Ammon's horn (tissue), 1 donor: ENCODE results near the gene LEKR1.
"Not testable (repeated sequence)": the region's sequence is repeated elsewhere in the genome, so short reads cannot be mapped to it uniquely, and the experiment has no call there.

Experiments
- DNase-seq: peaks from one replicate; pipeline ENCODE4 v3.0.0-alpha.2; 2016; ENCODE audit warnings: low spot score

The LEKR1 gene

GRCh38 chr3:156806698-156807097 is 19.5 kb upstream of the LEKR1 start:
- DNase-seq, result no peak

- no peak for DNase-seq
These were observed 18.1 kb upstream of the LEKR1 start for GRCh38 chr3:156808025-156808424.

GRCh38 chr3:156811089-156811862 is 14.9 kb upstream of the LEKR1 start:
- no peak for DNase-seq

- no peak for DNase-seq
These were observed 13.4 kb upstream of the LEKR1 start for GRCh38 chr3:156812521-156813335.

GRCh38 chr3:156814295-156814694 is 11.9 kb upstream of the LEKR1 start:
- DNase-seq, result no peak

GRCh38 chr3:156816091-156816793 is 9.9 kb upstream of the LEKR1 start:
- DNase-seq, result peak; percentile 11

GRCh38 chr3:156816794-156817645 is 9.1 kb upstream of the LEKR1 start:
- peak; percentile 71 for DNase-seq

- no peak for DNase-seq
These were observed 8.4 kb upstream of the LEKR1 start for GRCh38 chr3:156817646-156818272.

- DNase-seq, result no peak
These were observed 7.9 kb upstream of the LEKR1 start for GRCh38 chr3:156818273-156818651.

GRCh38 chr3:156818890-156819289 is 7.3 kb upstream of the LEKR1 start:
- DNase-seq, result no peak

- DNase-seq, result no peak
These were observed 6.1 kb upstream of the LEKR1 start for GRCh38 chr3:156819842-156820691.

- DNase-seq, result no peak
These were observed 5.5 kb upstream of the LEKR1 start for GRCh38 chr3:156820692-156821080.

GRCh38 chr3:156822626-156823260 is 3.4 kb upstream of the LEKR1 start:
- DNase-seq, result not testable (repeated sequence)

GRCh38 chr3:156825795-156826143 is 384 bp upstream of the LEKR1 start:
- no peak for DNase-seq

GRCh38 chr3:156826896-156827882 is 1.0 kb downstream of the LEKR1 start:
- DNase-seq, result no peak

- DNase-seq, result no peak
These were observed 4.9 kb downstream of the LEKR1 start for GRCh38 chr3:156831006-156831405.

- DNase-seq, result no peak
These were observed 8.3 kb downstream of the LEKR1 start for GRCh38 chr3:156834435-156834834.

GRCh38 chr3:156834962-156835535 is 8.9 kb downstream of the LEKR1 start:
- no peak for DNase-seq
